CD4-positive, alpha-beta T cell treated with Interferon gamma for 1 hour (primary cell): ENCODE results near the gene APP.

Experiments used
- DNase-seq: peaks from one replicate; pipeline ENCODE4 v3.0.0-alpha.2; 2020

APP gene

GRCh38 chr21:26125433-26126167 lies 45.0 kb downstream of the APP start:
- no peak for DNase-seq

GRCh38 chr21:26124896-26125295 lies 45.7 kb downstream of the APP start:
- DNase-seq: no peak

GRCh38 chr21:26124421-26124833 lies 46.1 kb downstream of the APP start:
- no peak for DNase-seq

GRCh38 chr21:26123012-26123411 lies 47.6 kb downstream of the APP start:
- DNase-seq: no peak

DNA sequence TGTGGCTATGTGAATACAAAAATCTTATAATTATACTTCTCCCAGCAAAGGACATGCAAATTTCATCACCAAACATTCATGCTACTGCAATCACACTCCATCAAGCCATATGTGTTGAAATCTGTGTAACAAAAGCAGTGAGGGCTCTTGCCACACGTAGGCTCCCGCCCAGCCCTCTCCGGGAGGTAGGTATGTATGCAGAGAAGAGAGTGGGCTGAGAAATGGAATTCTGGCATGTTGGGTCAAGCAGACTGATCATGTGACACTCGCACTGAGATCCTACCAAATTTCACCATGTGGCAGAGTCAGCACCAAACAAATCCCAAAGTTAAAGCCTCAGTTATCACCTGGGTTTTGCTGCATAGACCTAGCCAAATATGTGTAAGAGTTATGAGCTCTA lies 49.7 kb downstream of the APP start:
- no peak for DNase-seq

- no peak for DNase-seq
Observed at GRCh38 chr21:26119906-26120305, 50.7 kb downstream of the APP start.

DNA sequence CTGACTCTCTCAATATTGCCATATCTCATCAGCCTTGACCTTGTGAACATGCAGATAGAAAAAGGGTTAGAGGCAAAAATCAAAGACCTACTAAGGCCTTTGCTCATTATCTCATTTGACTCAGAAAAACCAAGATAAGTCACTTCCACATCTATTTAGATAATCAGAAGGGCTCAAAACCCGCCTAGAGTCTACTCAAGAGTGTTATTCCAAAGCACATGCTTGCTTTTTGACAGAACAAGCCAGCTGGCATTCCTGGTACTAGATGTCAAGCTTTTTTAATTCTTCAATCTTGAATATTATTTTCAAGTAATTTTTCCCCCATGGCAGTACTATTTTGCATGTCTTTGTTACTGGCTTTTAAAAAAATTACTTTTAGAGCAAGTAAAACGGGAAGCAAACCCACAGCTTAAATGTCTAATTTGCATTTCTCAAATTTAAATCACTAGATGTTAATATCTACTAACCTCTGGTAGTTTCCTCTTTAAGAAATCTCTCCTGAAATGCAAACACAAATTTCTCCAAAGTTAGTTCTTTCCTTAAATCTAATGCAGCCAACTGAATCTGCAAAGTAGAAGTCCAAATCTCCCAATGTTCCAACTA lies 51.5 kb downstream of the APP start:
- DNase-seq: no peak

GRCh38 chr21:26117972-26118367 lies 52.6 kb downstream of the APP start:
- no peak for DNase-seq

DNA sequence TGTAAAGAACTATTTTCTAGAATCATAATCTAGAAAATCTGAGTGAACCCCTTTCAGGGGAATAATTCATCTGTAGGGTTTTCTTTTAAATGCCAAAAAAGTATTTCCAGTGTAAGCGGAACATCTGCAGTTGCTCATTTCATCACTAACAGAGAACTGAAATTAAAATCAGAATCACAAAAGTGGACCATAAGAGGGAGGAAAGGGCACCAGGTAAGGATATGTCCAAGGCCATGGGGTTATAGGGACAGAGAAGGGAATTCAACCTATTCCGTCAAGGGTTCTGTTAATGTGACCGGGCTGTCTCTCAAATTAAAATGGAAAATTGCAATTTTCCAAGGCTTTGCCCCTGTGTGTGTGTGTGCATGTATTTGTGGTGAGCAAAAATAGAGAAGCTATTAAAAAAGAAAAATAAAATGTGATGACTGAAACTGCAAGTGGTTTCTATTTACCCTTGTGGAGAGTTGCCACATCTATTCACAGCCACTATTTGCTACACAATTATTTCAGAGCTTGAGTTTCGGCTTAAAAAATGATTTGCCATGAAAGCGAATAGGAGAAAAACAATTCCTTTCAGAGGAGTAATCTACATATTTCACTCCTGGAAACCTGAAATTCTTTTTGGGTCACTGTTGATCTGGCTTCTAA lies 53.1 kb downstream of the APP start:
- DNase-seq: no peak

GRCh38 chr21:26116456-26117011 lies 54.0 kb downstream of the APP start:
- DNase-seq: no peak

- DNase-seq: no peak
Observed at GRCh38 chr21:26115899-26116298, 54.7 kb downstream of the APP start.

DNA sequence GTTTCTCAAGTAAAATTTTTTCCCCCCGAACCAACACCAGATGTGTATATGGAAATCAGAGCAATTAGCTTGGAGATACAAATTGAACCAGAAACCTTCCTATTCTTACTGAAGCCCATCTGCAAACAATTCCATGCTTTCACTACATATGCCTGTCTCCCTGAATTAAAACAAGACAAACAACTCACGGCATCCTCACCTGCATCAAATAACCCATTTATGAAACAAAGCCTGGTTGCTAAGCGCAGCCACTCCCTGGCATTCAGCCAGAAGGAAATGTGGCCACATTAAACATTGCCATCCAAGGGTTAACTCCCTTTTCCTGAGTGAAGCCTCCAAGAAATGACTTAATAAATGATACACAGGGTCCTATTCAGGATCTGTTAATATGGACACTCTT lies 55.3 kb downstream of the APP start:
- no peak for DNase-seq

DNA sequence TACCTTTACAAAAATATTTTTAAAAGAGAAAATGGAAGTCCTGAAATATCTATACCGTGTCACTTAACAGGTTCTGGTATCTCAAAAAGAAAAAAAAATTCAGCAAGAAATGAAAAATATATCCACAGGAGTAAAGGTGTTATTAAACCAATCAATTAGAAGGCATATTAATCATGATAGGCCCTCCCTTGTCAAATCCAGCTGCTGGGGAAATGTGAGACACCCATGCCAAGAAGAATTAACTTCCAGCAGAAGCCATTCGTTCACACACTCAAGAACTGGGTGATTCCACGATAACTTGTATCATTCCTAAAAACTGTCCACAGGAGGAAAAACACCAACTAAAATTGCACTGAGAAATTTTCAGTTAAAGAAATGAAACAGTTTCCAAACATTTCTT lies 57.6 kb downstream of the APP start:
- DNase-seq: no peak

GRCh38 chr21:26112127-26112742 lies 58.3 kb downstream of the APP start:
- DNase-seq: no peak

- DNase-seq: no peak
Observed at GRCh38 chr21:26110715-26111114, 59.9 kb downstream of the APP start.

- DNase-seq: no peak
Observed at GRCh38 chr21:26107429-26107828, 63.1 kb downstream of the APP start.

- DNase-seq: no peak
Observed at GRCh38 chr21:26106562-26106961, 64.0 kb downstream of the APP start.

GRCh38 chr21:26105819-26106218 lies 64.8 kb downstream of the APP start:
- DNase-seq: no peak

DNA sequence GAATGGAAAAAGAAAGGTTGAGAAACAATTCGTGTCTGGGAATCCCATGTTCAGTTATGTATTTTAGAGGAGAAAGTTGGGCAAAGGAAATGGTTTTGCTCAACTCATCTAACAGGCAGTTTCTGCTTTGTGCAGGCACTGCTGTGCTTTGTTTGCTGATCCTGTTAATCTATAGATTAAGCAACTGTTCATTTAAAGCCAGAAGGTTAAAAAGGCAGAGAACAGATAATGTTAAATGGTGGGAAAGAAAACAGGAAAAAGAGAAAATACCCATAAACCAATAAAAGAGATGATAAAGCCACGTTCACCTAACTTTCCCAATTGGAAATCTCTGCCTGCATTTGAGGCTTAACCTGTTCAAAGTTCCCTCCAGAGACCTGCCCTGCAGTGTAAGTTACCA lies 70.0 kb downstream of the APP start:
- no peak for DNase-seq

GRCh38 chr21:26099610-26100219 lies 70.9 kb downstream of the APP start:
- no peak for DNase-seq

GRCh38 chr21:26098772-26099397 lies 71.7 kb downstream of the APP start:
- no peak for DNase-seq

DNA sequence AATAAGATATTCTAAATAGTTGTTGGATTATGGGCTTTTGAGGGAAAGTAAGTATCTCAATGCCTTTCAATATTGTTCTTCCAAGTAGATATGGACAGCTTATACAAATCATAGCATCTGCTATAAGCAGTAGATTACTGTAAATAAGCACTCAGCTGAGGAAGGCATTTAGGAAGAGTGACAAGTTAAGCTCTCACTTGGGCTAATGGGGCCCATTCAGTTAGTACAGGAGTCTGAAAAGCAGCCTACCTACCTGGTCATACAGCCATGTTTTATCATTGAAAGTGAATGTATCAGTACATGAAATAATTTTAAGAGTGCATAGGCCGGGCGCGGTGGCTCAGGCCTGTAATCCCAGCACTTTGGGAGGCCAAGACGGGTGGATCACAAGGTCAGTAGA lies 73.1 kb downstream of the APP start:
- DNase-seq: no peak
